H9 (cell line): ENCODE results near the gene GRIP1. TPM values are rescaled to one million over a fixed set of nuclear protein-coding genes. Genes with fewer than 3 reads are reported as not detected.
A peak's percentile ranks its signal among the peaks of the same experiment; 100 is the strongest.

Experiments
- DNase-seq: peaks from one replicate; pipeline ENCODE4 v3.0.0-alpha.2; 2017
- H2AFZ ChIP-seq: one replicate; pipeline ENCODE4 v1.6.1; 2013; ENCODE audit warnings: mild to moderate bottlenecking, low read length, control low read depth, moderate library complexity
- H2AK5ac ChIP-seq: 2 replicates; pipeline ENCODE4 v1.6.1; 2013; ENCODE audit warnings: low read length, control low read depth, mixed read lengths; ENCODE audit not compliant: insufficient read length
- H2BK120ac ChIP-seq: one replicate; pipeline ENCODE4 v1.6.1; 2013; ENCODE audit warnings: low read depth, mild to moderate bottlenecking, low read length, control low read depth, inconsistent platforms; ENCODE audit not compliant: poor library complexity, severe bottlenecking
- H2BK12ac ChIP-seq: 2 replicates; pipeline ENCODE4 v1.6.1; 2013; ENCODE audit warnings: low read length, control low read depth, mixed read lengths, low read depth; ENCODE audit not compliant: insufficient read length
- H2BK15ac ChIP-seq: 2 replicates; pipeline ENCODE4 v1.6.1; 2013; ENCODE audit warnings: low read depth, low read length, control low read depth
- H2BK20ac ChIP-seq: one replicate; pipeline ENCODE4 v1.6.1; 2013; ENCODE audit warnings: low read depth, mild to moderate bottlenecking, low read length, control low read depth, inconsistent platforms; ENCODE audit not compliant: poor library complexity, severe bottlenecking
- H2BK5ac ChIP-seq: 2 replicates; pipeline ENCODE4 v1.6.1; 2013; ENCODE audit warnings: low read length, control low read depth, mixed read lengths; ENCODE audit not compliant: insufficient read length
- H3K14ac ChIP-seq: 2 replicates; pipeline ENCODE4 v1.6.1; 2013; ENCODE audit warnings: low read length, control low read depth; ENCODE audit not compliant: insufficient read depth
- H3K18ac ChIP-seq: 2 replicates; pipeline ENCODE4 v1.6.1; 2013; ENCODE audit warnings: low read depth, mild to moderate bottlenecking, mixed read lengths, low read length, control low read depth; ENCODE audit not compliant: insufficient read length
- H3K23ac ChIP-seq: 2 replicates; pipeline ENCODE4 v1.6.1; 2013; ENCODE audit warnings: low read length, control low read depth, mixed read lengths, low read depth; ENCODE audit not compliant: insufficient read length
- H3K23me2 ChIP-seq: 2 replicates; pipeline ENCODE4 v1.6.1; 2013; ENCODE audit warnings: low read depth, mild to moderate bottlenecking, mixed read lengths, low read length, control low read depth; ENCODE audit not compliant: insufficient read length, poor library complexity, severe bottlenecking
- H3K27ac ChIP-seq: 2 replicates; pipeline ENCODE4 v1.5.1; 2013; ENCODE audit warnings: low read length, control low read depth, mixed read lengths, low read depth; ENCODE audit not compliant: insufficient read length
- H3K27me3 ChIP-seq: 2 replicates; pipeline ENCODE4 v1.6.1; 2013; ENCODE audit warnings: low read length, control low read depth, inconsistent platforms; ENCODE audit not compliant: insufficient read depth
- H3K4ac ChIP-seq: 2 replicates; pipeline ENCODE4 v1.6.1; 2013; ENCODE audit warnings: low read depth, mild to moderate bottlenecking, control low read depth, inconsistent platforms, low read length, moderate library complexity
- H3K4me1 ChIP-seq: 2 replicates; pipeline ENCODE4 v1.6.1; 2013; ENCODE audit warnings: low read length, control low read depth, inconsistent platforms; ENCODE audit not compliant: insufficient read depth
- H3K4me2 ChIP-seq: 2 replicates; pipeline ENCODE4 v1.6.1; 2013; ENCODE audit warnings: low read length, control low read depth, mixed read lengths; ENCODE audit not compliant: insufficient read length, insufficient read depth
- H3K56ac ChIP-seq: 2 replicates; pipeline ENCODE4 v1.6.1; 2013; ENCODE audit warnings: low read depth, mild to moderate bottlenecking, mixed read lengths, low read length, control low read depth; ENCODE audit not compliant: insufficient read length
- H3K79me1 ChIP-seq: 2 replicates; pipeline ENCODE4 v1.6.1; 2013; ENCODE audit warnings: low read depth, mild to moderate bottlenecking, moderate library complexity, low read length, control low read depth, inconsistent platforms; ENCODE audit not compliant: insufficient read depth, poor library complexity, severe bottlenecking
- H3K79me2 ChIP-seq: 2 replicates; pipeline ENCODE4 v1.6.1; 2013; ENCODE audit warnings: low read length, control low read depth, inconsistent platforms; ENCODE audit not compliant: insufficient read depth
- H3K9ac ChIP-seq: 2 replicates; pipeline ENCODE4 v1.6.1; 2013; ENCODE audit warnings: low read length, control low read depth, mixed read lengths; ENCODE audit not compliant: insufficient read length; ENCODE audit errors: extremely low read depth
- H3K9me3 ChIP-seq: one replicate; pipeline ENCODE4 v1.6.1; 2013; ENCODE audit warnings: low read depth, low read length, inconsistent platforms; ENCODE audit not compliant: control insufficient read depth
- H3T11ph ChIP-seq: one replicate; pipeline ENCODE4 v1.6.1; 2013; ENCODE audit warnings: mild to moderate bottlenecking, low read length, control low read depth, inconsistent platforms
- H4K20me1 ChIP-seq: one replicate; pipeline ENCODE4 v1.6.1; 2013; ENCODE audit not compliant: control insufficient read depth, insufficient read length, insufficient read depth
- H4K5ac ChIP-seq: 2 replicates; pipeline ENCODE4 v1.6.1; 2013; ENCODE audit warnings: low read depth, mild to moderate bottlenecking, mixed read lengths, low read length, control low read depth; ENCODE audit not compliant: insufficient read length
- H4K8ac ChIP-seq: replicated peaks from 2 replicates; pipeline ENCODE4 v1.6.1; 2013; ENCODE audit warnings: low read length, control low read depth, mixed read lengths, low read depth; ENCODE audit not compliant: insufficient read length
- H4K91ac ChIP-seq: 2 replicates; pipeline ENCODE4 v1.6.1; 2013; ENCODE audit warnings: low read depth, mild to moderate bottlenecking, moderate library complexity, mixed read lengths, low read length, control low read depth; ENCODE audit not compliant: insufficient read length
- H3K27ac Mint-ChIP-seq, 3 experiments: 2 replicates in 2 of 3; 3 replicates in 1 of 3; pipeline ENCODE4 v1.8.0; 2020 to 2021; ENCODE audit warnings: mixed read lengths in 3 of 3, mild to moderate bottlenecking in 1 of 3, moderate library complexity in 1 of 3
- H3K27me3 Mint-ChIP-seq: 2 replicates; pipeline ENCODE4 v1.8.0; 2021; ENCODE audit warnings: low read depth, mild to moderate bottlenecking, moderate library complexity, mixed read lengths
- H3K36me3 Mint-ChIP-seq, 3 experiments: 2 replicates in 2 of 3; 3 replicates in 1 of 3; pipeline ENCODE4 v1.8.0; 2020 to 2021; ENCODE audit warnings: low read depth in 3 of 3, mixed read lengths in 3 of 3; ENCODE audit not compliant: insufficient read depth in 1 of 3
- H3K4me1 Mint-ChIP-seq, 2 experiments: 2 replicates each; pipeline ENCODE4 v1.8.0; 2020; ENCODE audit warnings: mixed read lengths in 2 of 2
- H3K4me3 Mint-ChIP-seq, 2 experiments: 2 replicates in 1 of 2; 3 replicates in 1 of 2; pipeline ENCODE4 v1.8.0; 2020 to 2021; ENCODE audit warnings: mild to moderate bottlenecking in 2 of 2, mixed read lengths in 2 of 2, moderate library complexity in 1 of 2
- H3K9me3 Mint-ChIP-seq, 2 experiments: 2 replicates in 1 of 2; 3 replicates in 1 of 2; pipeline ENCODE4 v1.8.0; 2020; ENCODE audit warnings: mild to moderate bottlenecking in 2 of 2, mixed read lengths in 2 of 2, moderate library complexity in 1 of 2
- WGBS: extraction: QIAGEN DNeasy Blood & Tissue Kit; methylation state at CpG from one replicate; pipeline ENCODE4 v1.1.7; 2013; ENCODE audit warnings: missing lambda C conversion rate, low lambda C conversion rate, mixed read lengths; ENCODE audit not compliant: insufficient read length; ENCODE audit errors: extremely low coverage; 5-methylcytosine and 5-hydroxymethylcytosine counted together
- total RNA-seq: library from RNA; stranded (reverse); gene quantifications from 2 replicates; pipeline ENCODE4 v1.2.1, GENCODE V29; 2021
- TF ChIP-seq, protein P1 (sequence below): fragments of 200-600 bp; sonication (generic); conservative IDR thresholded peaks from 3 replicates; pipeline ENCODE4 v1.8.0; 2021; ENCODE audit warnings: antibody characterized with exemption, mild to moderate bottlenecking

Gene GRIP1
- total RNA-seq, 1 experiment from 2014 or later = 19.5 TPM

DNA sequence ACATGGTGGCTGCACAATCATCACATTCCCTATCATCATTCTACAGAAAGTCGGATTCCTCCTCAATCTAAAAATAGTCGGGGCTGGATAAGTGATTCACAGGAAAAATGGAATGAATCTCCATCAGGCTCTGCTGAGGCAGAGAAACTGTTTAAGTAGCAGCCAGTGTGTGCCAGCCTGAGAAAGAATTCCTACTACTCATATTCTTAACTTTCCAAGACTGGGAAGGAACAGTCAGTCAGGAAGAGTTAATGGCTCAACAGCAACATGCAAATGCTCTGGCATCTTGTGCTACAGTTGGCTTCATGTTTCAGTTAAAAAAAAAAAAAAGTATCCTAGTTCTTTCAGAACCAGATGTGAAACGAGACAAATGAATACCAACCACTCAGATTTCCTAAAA, 187.0 kb downstream of the GRIP1 start:
- no peaks in the 10 kb centered on the region for H3K79me1 ChIP-seq
- H3K56ac ChIP-seq = no peak overlapping the region
- H4K5ac ChIP-seq = no peak overlapping the region
- no peaks in the 10 kb centered on the region for H3K27me3 ChIP-seq
- Mint-ChIP-seq H3K4me1 (peaks cover 32 to 41% of the 10 kb centered on the region in 2 experiments), H3K4me3 (no peak overlapping the region), H3K36me3 (peaks cover 0 to 3% (median 0%) of the 10 kb centered on the region in 3 experiments; a peak in 1 of 7 replicates), H3K27ac (0 out of 7 replicates have a peak overlapping the region, but pooled peaks of 1 of the 3 experiments have one; percentile 23), H3K27me3 (no peaks in the 10 kb centered on the region), H3K9me3 (peaks cover 0 to 11% of the 10 kb centered on the region in 2 experiments; a peak in 4 of 5 replicates)
- no peak overlapping the region for H3K4ac ChIP-seq
- H2BK15ac ChIP-seq = no peak overlapping the region
- no peak overlapping the region for H2BK5ac ChIP-seq
- no peaks in the 10 kb centered on the region for H3K79me2 ChIP-seq
- H2BK12ac ChIP-seq = no peak overlapping the region
- H3K23me2 ChIP-seq = no peaks in the 10 kb centered on the region
- H2AK5ac ChIP-seq = no peak overlapping the region
- H2AFZ ChIP-seq = no peak overlapping the region
- H4K91ac ChIP-seq = no peak overlapping the region
- H2BK20ac ChIP-seq = no peak overlapping the region
- no CpG with 5 or more reads among the region's 3 CpGs for WGBS
- H3K27ac ChIP-seq = no peak overlapping the region
- no peak overlapping the region for H3K9ac ChIP-seq
- H3K4me1 ChIP-seq = peaks cover 11% of the 10 kb centered on the region; the same call in 1 of the 2 replicates
- no peak overlapping the region for H2BK120ac ChIP-seq
- no peak for DNase-seq
- TF ChIP-seq, protein P1, sequence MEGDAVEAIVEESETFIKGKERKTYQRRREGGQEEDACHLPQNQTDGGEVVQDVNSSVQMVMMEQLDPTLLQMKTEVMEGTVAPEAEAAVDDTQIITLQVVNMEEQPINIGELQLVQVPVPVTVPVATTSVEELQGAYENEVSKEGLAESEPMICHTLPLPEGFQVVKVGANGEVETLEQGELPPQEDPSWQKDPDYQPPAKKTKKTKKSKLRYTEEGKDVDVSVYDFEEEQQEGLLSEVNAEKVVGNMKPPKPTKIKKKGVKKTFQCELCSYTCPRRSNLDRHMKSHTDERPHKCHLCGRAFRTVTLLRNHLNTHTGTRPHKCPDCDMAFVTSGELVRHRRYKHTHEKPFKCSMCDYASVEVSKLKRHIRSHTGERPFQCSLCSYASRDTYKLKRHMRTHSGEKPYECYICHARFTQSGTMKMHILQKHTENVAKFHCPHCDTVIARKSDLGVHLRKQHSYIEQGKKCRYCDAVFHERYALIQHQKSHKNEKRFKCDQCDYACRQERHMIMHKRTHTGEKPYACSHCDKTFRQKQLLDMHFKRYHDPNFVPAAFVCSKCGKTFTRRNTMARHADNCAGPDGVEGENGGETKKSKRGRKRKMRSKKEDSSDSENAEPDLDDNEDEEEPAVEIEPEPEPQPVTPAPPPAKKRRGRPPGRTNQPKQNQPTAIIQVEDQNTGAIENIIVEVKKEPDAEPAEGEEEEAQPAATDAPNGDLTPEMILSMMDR = no peak
- H3K14ac ChIP-seq = no peak overlapping the region
- no peak overlapping the region for H3K18ac ChIP-seq
- no peak overlapping the region for H3K23ac ChIP-seq
- H4K8ac ChIP-seq = no peak overlapping the region
- H4K20me1 ChIP-seq = no peaks in the 10 kb centered on the region
- H3T11ph ChIP-seq = no peak overlapping the region
- H3K4me2 ChIP-seq = no peak overlapping the region
- no peaks in the 10 kb centered on the region for H3K9me3 ChIP-seq
